HepG2 (cell line): ENCODE results near the gene DHX8. TPM values are rescaled to one million over a fixed set of nuclear protein-coding genes. Genes with fewer than 3 reads are reported as not detected.

Experiments used
- ATAC-seq: fragments of 200-7000 bp; cut with Tn5 transposase; 3 replicates; pipeline ENCODE4 v1.9.1; 2020; ENCODE audit warnings: mild to moderate bottlenecking, moderate library complexity
- BruUV-seq: library from RNA; stranded (reverse); fragments of 400-500 nt; replicated peaks from 2 replicates; lab custom pipeline; 2021; lab: Mats Ljungman, UMichigan
- CTCF ChIA-PET: fragments of 300-600 bp; formaldehyde crosslinking; extraction: SDS; loops from one replicate; lab custom pipeline; 2021; ENCODE audit warnings: low total read pairs, inconsistent platforms, low intra/inter-chr PET ratio; lab: Yijun Ruan, JAX
- POLR2A ChIA-PET: fragments of 350-600 bp; sonication (Branson Sonifier 250); formaldehyde crosslinking; loops from one replicate; lab custom pipeline; 2020; ENCODE audit warnings: antibody characterized with exemption, inconsistent platforms; lab: Yijun Ruan, JAX
- DNase-seq: peaks from one replicate; pipeline ENCODE4 v3.0.0-alpha.2; 2015; ENCODE audit warnings: low spot score
- FAIRE-seq: peaks from 3 replicates; lab custom pipeline; 2011; peaks lifted over from hg19 to GRCh38; lab: Jason Lieb, UNC
- H2AFZ ChIP-seq: one replicate; pipeline ENCODE4 v1.6.1; 2011; ENCODE audit warnings: low read length, inconsistent platforms
- H3K27ac ChIP-seq: fragments of 300-600 bp; 3 replicates; pipeline ENCODE4 v1.8.0; 2011; ENCODE audit warnings: mixed run types, mild to moderate bottlenecking, mixed read lengths, low read length, inconsistent platforms; ENCODE audit not compliant: insufficient read depth; ENCODE audit errors: extremely low read length
- H3K27me3 ChIP-seq, 2 experiments: fragments of 200-600 bp in 1 of 2; 2 replicates in 1 of 2; 3 replicates in 1 of 2; pipeline versions ENCODE4 v1.6.0 to v1.8.0; 2011; ENCODE audit warnings: low read length in 2 of 2, mild to moderate bottlenecking in 2 of 2, moderate library complexity in 2 of 2, inconsistent platforms in 1 of 2; ENCODE audit not compliant: insufficient read depth in 2 of 2, control insufficient read depth in 1 of 2
- H3K36me3 ChIP-seq, 2 experiments: fragments of 200-600 bp in 1 of 2; replicated peaks in 1 of 2; 2 replicates in 1 of 2; 3 replicates in 1 of 2; pipeline versions ENCODE4 v1.5.1 to v1.8.0; 2011; ENCODE audit warnings: low read length in 2 of 2, inconsistent platforms in 1 of 2; ENCODE audit not compliant: insufficient read depth in 2 of 2, control insufficient read depth in 1 of 2
- H3K4me1 ChIP-seq: 2 replicates; pipeline ENCODE4 v1.5.1; 2012; ENCODE audit warnings: low read length, inconsistent platforms; ENCODE audit not compliant: insufficient read depth
- H3K4me2 ChIP-seq: 2 replicates; pipeline ENCODE4 v1.6.0; 2011; ENCODE audit warnings: low read depth, low read length, inconsistent platforms
- H3K4me3 ChIP-seq, 3 experiments: fragments of 200-600 bp in 1 of 3; sonication (generic), shearing (Covaris generic) in 1 of 3; replicated peaks in 1 of 3; 2 replicates each; pipeline ENCODE4 v1.5.1; 2011 to 2016; ENCODE audit warnings: low read length in 3 of 3, inconsistent platforms in 2 of 3, low read depth in 2 of 3, mild to moderate bottlenecking in 2 of 3, control low read depth in 1 of 3, mixed read lengths in 1 of 3; ENCODE audit not compliant: insufficient read depth in 1 of 3
- H3K79me2 ChIP-seq: one replicate; pipeline ENCODE4 v1.6.1; 2011; ENCODE audit warnings: low read length, inconsistent platforms; ENCODE audit not compliant: insufficient read depth
- H3K9ac ChIP-seq: 2 replicates; pipeline ENCODE4 v1.6.0; 2011; ENCODE audit warnings: mild to moderate bottlenecking, low read depth, low read length, inconsistent platforms; ENCODE audit not compliant: insufficient read depth
- H3K9me3 ChIP-seq: 2 replicates; pipeline ENCODE4 v1.5.1; 2012; ENCODE audit warnings: mild to moderate bottlenecking, low read length
- H4K20me1 ChIP-seq: 2 replicates; pipeline ENCODE4 v1.6.0; 2011; ENCODE audit warnings: inconsistent platforms, mild to moderate bottlenecking, low read length, moderate library complexity; ENCODE audit not compliant: insufficient read depth
- ATAD3A ChIP-seq: sonication (generic); formaldehyde crosslinking; IDR thresholded peaks from 2 replicates; pipeline ENCODE4 v1.4.0; 2020; ENCODE audit warnings: missing genetic modification reagents
- DRAP1 ChIP-seq: IDR thresholded peaks from 2 replicates; pipeline ENCODE4 v1.6.1; 2016; ENCODE audit warnings: missing genetic modification reagents, missing compliant biosample characterization
- GMEB1 ChIP-seq: sonication (generic); formaldehyde crosslinking; IDR thresholded peaks from 2 replicates; pipeline ENCODE4 v1.5.1; 2020; ENCODE audit warnings: missing genetic modification reagents, mild to moderate bottlenecking, borderline replicate concordance
- NFIB ChIP-seq: sonication (generic); formaldehyde crosslinking; IDR thresholded peaks from 2 replicates; pipeline ENCODE4 v1.9.0; 2021; ENCODE audit warnings: missing genetic modification reagents, mild to moderate bottlenecking, borderline replicate concordance
- SRF ChIP-seq: IDR thresholded peaks from 2 replicates; pipeline ENCODE4 v1.6.1; 2011; ENCODE audit warnings: mild to moderate bottlenecking, low read depth, low read length, moderate library complexity
- TEAD3 ChIP-seq: optimal IDR thresholded peaks from 2 replicates; pipeline ENCODE3; 2016; ENCODE audit warnings: borderline replicate concordance
- THAP7 ChIP-seq: sonication (generic); formaldehyde crosslinking; IDR thresholded peaks from 2 replicates; pipeline ENCODE4 v1.8.1; 2023; ENCODE audit warnings: mild to moderate bottlenecking, missing genetic modification reagents
- ZNF883 ChIP-seq: sonication (generic); formaldehyde crosslinking; IDR thresholded peaks from 2 replicates; pipeline ENCODE4 v1.5.1; 2020; ENCODE audit warnings: mild to moderate bottlenecking, missing genetic modification reagents; ENCODE audit errors: not compliant biosample characterization
- WGBS: methylation state at CpG from one replicate; pipeline ENCODE4 v1.1.6; 2017; ENCODE audit warnings: low lambda C conversion rate; 5-methylcytosine and 5-hydroxymethylcytosine counted together
- in situ Hi-C: cut with HindIII; loops from 2 replicates; pipeline ENCODE4 v1.10.0; 2017; ENCODE audit warnings: low pct_unique_long_range_greater_than_20kb; ENCODE audit not compliant: extremely low pct_ligation_motif_present
- intact Hi-C: fragments of 100-400 bp; cut with micrococcal nuclease; formaldehyde crosslinking; loops from one replicate; pipeline ENCODE4 v1.10.0; 2022; ENCODE audit not compliant: unreplicated experiment
- polyA plus RNA-seq, 8 experiments: library from polyadenylated mRNA; depleted of rRNA in 3 of 8; stranded (reverse) in 7 of 8; unstranded in 1 of 8; fragments of >200 nt; fragmentation: Illumina TruSeq in 4 of 8; extraction: Trizol in 4 of 8; gene quantifications; 2 replicates each; pipeline versions ENCODE4 v1.2.1 to v1.2.3, GENCODE V29; 2011 to 2016; ENCODE audit warnings: low read depth in 4 of 8, missing spikeins in 1 of 8, mixed read lengths in 1 of 8; ENCODE audit not compliant: insufficient read depth in 1 of 8
- total RNA-seq, 5 experiments: library from RNA; depleted of rRNA; stranded (reverse); fragments of >200 nt; fragmentation: Illumina TruSeq; extraction: Trizol; gene quantifications; 2 replicates each; pipeline ENCODE4 v1.2.3, GENCODE V29; 2016; ENCODE audit warnings: low read depth in 1 of 5

Gene DHX8
- total and polyA plus RNA-seq, 2 of the 13 experiments (the other 11 are each of a cell fraction or from before 2014, with no cell fraction given), result 24.8 to 48.9 TPM

GRCh38 chr17:43524945-43525575 lies 41.3 kb downstream of the DHX8 start:
- DNase-seq, result no peak
- Histone ChIP-seq H2AFZ (no peak overlapping the region), H4K20me1 (no peaks in the 10 kb centered on the region), H3K36me3 (peaks cover 25 to 62% of the 10 kb centered on the region in 2 experiments), H3K9ac (peak overlapping the region; percentile 19; the same call in 1 of the 2 replicates), H3K27me3 (no peaks in the 10 kb centered on the region), H3K4me3 (no peak overlapping the region), H3K27ac (peak overlapping the region; percentile 96), H3K4me1 (peaks cover 68% of the 10 kb centered on the region), H3K79me2 (peaks cover 10% of the 10 kb centered on the region), H3K4me2 (peak overlapping the region; percentile 29), H3K9me3 (no peaks in the 10 kb centered on the region)
- peak; percentile 1 for ATAC-seq
- FAIRE-seq, result no peak
- 84% methylated on average over 8 of the region's 8 CpGs for WGBS
- TF ChIP-seq ATAD3A (no peak), DRAP1 (0 out of 2 replicates have a peak, but pooled peaks have one; percentile 28), TEAD3 (CRISPR knock-in tag) (peak; percentile 43), ZNF883 (peak; percentile 15), THAP7 (0 out of 2 replicates have a peak, but pooled peaks have one; percentile 51), SRF (no peak), GMEB1 (CRISPR knock-in tag) (no peak), NFIB (CRISPR knock-in tag) (0 out of 2 replicates have a peak, but pooled peaks have one; percentile 54)
- ChIA-PET CTCF (no interaction called here), POLR2A (interaction anchor here (1.2 to 23.9 kb wide), 11 partner anchors 25 to 247 kb away, joined by 3 to 1546 read pairs (median 8); partner anchors contain the start of genes ARL4D and ETV4)
- intact Hi-C loops (loop anchor here (10.0 kb wide), 1 partner anchor 240 kb away; no protein-coding TSS in a partner anchor), in situ Hi-C loops (loop anchor here (5.0 kb wide), 1 partner anchor 47 kb away; no protein-coding TSS in a partner anchor)
- BruUV-seq, result no TSS peak
